GM23248 (cell line): ENCODE measurements around the gene SBF2. TPM values are rescaled to one million over a fixed set of nuclear protein-coding genes. Genes with fewer than 3 reads are reported as not detected.
"Not testable (repeated sequence)": the region's sequence is repeated elsewhere in the genome, so short reads cannot be mapped to it uniquely, and the experiment has no call there.

Source experiments
- DNase-seq: peaks from one replicate; pipeline ENCODE4 v3.0.0-alpha.2; 2015
- H2AFZ ChIP-seq: fragments of 200-600 bp; sonication (generic); 2 replicates; pipeline ENCODE4 v1.6.1; 2016; ENCODE audit warnings: antibody characterized with exemption
- H3F3A ChIP-seq: fragments of 200-600 bp; sonication (generic); 2 replicates; pipeline ENCODE4 v1.6.1; 2016; ENCODE audit warnings: mild to moderate bottlenecking, antibody characterized with exemption, mixed run types; ENCODE audit not compliant: insufficient read depth
- H3K27ac ChIP-seq: fragments of 200-600 bp; sonication (generic); 2 replicates; pipeline ENCODE4 v1.5.1; 2016; ENCODE audit warnings: mild to moderate bottlenecking
- H3K27me3 ChIP-seq: fragments of 200-600 bp; sonication (generic); replicated peaks from 2 replicates; pipeline ENCODE4 v1.6.1; 2016; ENCODE audit warnings: mild to moderate bottlenecking; ENCODE audit not compliant: insufficient read depth
- H3K36me3 ChIP-seq: fragments of 200-600 bp; sonication (generic); 2 replicates; pipeline ENCODE4 v1.6.1; 2016; ENCODE audit warnings: low read depth, mild to moderate bottlenecking
- H3K4me1 ChIP-seq: fragments of 200-600 bp; sonication (generic); 2 replicates; pipeline ENCODE4 v1.6.1; 2016; ENCODE audit warnings: mild to moderate bottlenecking; ENCODE audit not compliant: insufficient read depth
- H3K4me2 ChIP-seq: fragments of 200-600 bp; sonication (generic); one replicate; pipeline ENCODE4 v1.6.1; 2016; ENCODE audit warnings: mild to moderate bottlenecking; ENCODE audit not compliant: unreplicated experiment
- H3K4me3 ChIP-seq: fragments of 200-600 bp; sonication (generic); 2 replicates; pipeline ENCODE4 v1.5.1; 2016; ENCODE audit warnings: mild to moderate bottlenecking
- H3K79me2 ChIP-seq: fragments of 200-600 bp; sonication (generic); 2 replicates; pipeline ENCODE4 v1.6.1; 2016; ENCODE audit warnings: mild to moderate bottlenecking; ENCODE audit not compliant: insufficient read depth
- H3K9ac ChIP-seq: fragments of 200-600 bp; sonication (generic); 2 replicates; pipeline ENCODE4 v1.6.1; 2016; ENCODE audit warnings: mild to moderate bottlenecking
- H3K9me2 ChIP-seq: fragments of 200-600 bp; sonication (generic); 2 replicates; pipeline ENCODE4 v1.6.1; 2016; ENCODE audit warnings: mixed run types, mild to moderate bottlenecking, moderate library complexity; ENCODE audit not compliant: insufficient read depth
- H3K9me3 ChIP-seq: fragments of 200-600 bp; sonication (generic); one replicate; pipeline ENCODE4 v1.6.1; 2017; ENCODE audit warnings: low read depth
- H4K20me1 ChIP-seq: fragments of 200-600 bp; sonication (generic); 2 replicates; pipeline ENCODE4 v1.6.0; 2016; ENCODE audit not compliant: insufficient read depth
- EZH2 ChIP-seq: fragments of 200-600 bp; sonication (generic); IDR thresholded peaks from 2 replicates; pipeline ENCODE4 v1.6.1; 2018; ENCODE audit warnings: antibody characterized with exemption, mild to moderate bottlenecking; ENCODE audit not compliant: insufficient read depth, poor library complexity, severe bottlenecking
- EZH2phosphoT487 ChIP-seq: fragments of 200-600 bp; sonication (generic); IDR thresholded peaks from 2 replicates; pipeline ENCODE4 v1.6.1; 2018; ENCODE audit warnings: antibody characterized with exemption, moderate library complexity, mild to moderate bottlenecking, low read depth; ENCODE audit not compliant: insufficient read depth
- WGBS, 2 experiments: methylation state at CpG; one replicate each; pipeline ENCODE4 v1.1.6; 2015 to 2017; ENCODE audit warnings: low lambda C conversion rate in 2 of 2, low coverage in 1 of 2; ENCODE audit errors: missing lambda C conversion rate in 2 of 2; 5-methylcytosine and 5-hydroxymethylcytosine counted together
- in situ Hi-C: fragments of 300-500 bp; cut with MboI; formaldehyde crosslinking; loops from 2 replicates; pipeline ENCODE4 v1.15.0; 2020
- polyA plus RNA-seq: library from polyadenylated mRNA; unstranded; fragments of >200 nt; fragmentation: Nextera tagmentation; extraction: Ambion mirVana; gene quantifications from 2 replicates; pipeline ENCODE4 v1.2.1, GENCODE V29; 2016
- total RNA-seq: library from RNA; depleted of rRNA; stranded (reverse); fragments of >200 nt; shearing (Covaris generic); gene quantifications from 2 replicates; pipeline ENCODE4 v1.2.3, GENCODE V29; 2014

Gene SBF2
- total and polyA plus RNA-seq, 2 experiments from 2014 or later = 21.9 to 32.7 TPM

- no peaks in the 10 kb centered on the region for H4K20me1 ChIP-seq
- H2AFZ ChIP-seq = no peak overlapping the region
- H3K9ac ChIP-seq = no peak overlapping the region
- TF ChIP-seq EZH2 = no peak
- TF ChIP-seq EZH2phosphoT487 = no peak
- no peak overlapping the region for H3K4me3 ChIP-seq
- H3K9me2 ChIP-seq = no peaks in the 10 kb centered on the region
- no peaks in the 10 kb centered on the region for H3K27me3 ChIP-seq
- in situ Hi-C loops = no loop called here
- no peak overlapping the region for H3K4me2 ChIP-seq
- H3K27ac ChIP-seq = no peak overlapping the region
- WGBS, 2 experiments = 91 to 93% methylated on average over 7 of the region's 7 CpGs
- peaks cover 23% of the 10 kb centered on the region for H3K4me1 ChIP-seq
- H3K36me3 ChIP-seq = peaks cover 12% of the 10 kb centered on the region
- H3F3A ChIP-seq = peaks cover 37% of the 10 kb centered on the region
- no peaks in the 10 kb centered on the region for H3K9me3 ChIP-seq
- no peak for DNase-seq
- H3K79me2 ChIP-seq = peaks cover 7% of the 10 kb centered on the region; the same call in 1 of the 2 replicates
These were observed 346.7 kb downstream of the SBF2 start for GRCh38 chr11:9947231-9947864.

- peaks cover 30% of the 10 kb centered on the region for H3K4me1 ChIP-seq
- H3K4me3 ChIP-seq, H3K9me2 ChIP-seq, H3K9ac ChIP-seq, H2AFZ ChIP-seq, H3K79me2 ChIP-seq, H4K20me1 ChIP-seq, H3K9me3 ChIP-seq, H3K27me3 ChIP-seq, H3K4me2 ChIP-seq, in situ Hi-C loops: not testable (repeated sequence)
- peaks cover 12% of the 10 kb centered on the region for H3K36me3 ChIP-seq
- peaks cover 47% of the 10 kb centered on the region for H3F3A ChIP-seq
- 22 to 36% methylated on average over 1 of the region's 1 CpG for WGBS, 2 experiments
- peak; percentile 10 for DNase-seq
- peak overlapping the region; percentile 98; the same call in 1 of the 2 replicates for H3K27ac ChIP-seq
These were observed 348.3 kb downstream of the SBF2 start for GRCh38 chr11:9945680-9946079.

DNA sequence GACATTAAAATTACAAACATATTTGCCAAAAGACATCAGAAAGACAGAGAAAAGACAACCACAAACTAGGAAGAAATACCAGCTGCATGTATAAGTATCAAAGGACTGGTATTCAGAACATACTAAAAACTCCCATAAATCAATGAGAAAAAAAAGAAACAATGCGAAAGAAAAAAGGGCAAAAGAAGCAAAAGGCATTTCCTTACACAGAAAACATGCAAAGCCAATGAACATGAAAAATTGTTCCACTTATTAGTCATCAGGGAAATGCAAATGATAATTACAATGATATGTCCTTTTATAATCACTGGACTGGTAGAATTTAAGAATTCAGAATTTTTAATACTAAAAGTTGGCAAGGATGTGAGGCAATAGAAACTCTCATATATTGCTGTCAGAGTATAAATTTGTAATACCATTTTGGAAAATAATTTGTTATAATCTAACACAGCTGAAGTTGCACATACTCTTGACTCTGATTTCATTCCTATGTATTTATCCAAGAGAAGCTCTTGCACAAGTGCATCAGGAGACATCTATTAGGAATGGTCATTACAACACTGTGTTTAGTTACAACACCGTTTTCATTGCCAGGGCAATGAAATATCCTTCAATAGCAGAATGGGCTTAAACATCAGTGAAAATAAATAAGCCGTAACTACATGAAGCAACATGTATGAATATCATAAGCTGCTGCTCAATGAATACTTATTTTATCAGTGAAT, 350.5 kb downstream of the SBF2 start:
- WGBS, 2 experiments = 2% methylated on average over 3 of the region's 3 CpGs
- H3K4me3 ChIP-seq = peak overlapping the region; percentile 13; the same call in 1 of the 2 replicates
- in situ Hi-C loops = no loop called here
- no peak for TF ChIP-seq EZH2
- TF ChIP-seq EZH2phosphoT487 = peak; percentile 94
- H3K79me2 ChIP-seq = peaks cover 7% of the 10 kb centered on the region; the same call in 1 of the 2 replicates
- H3K4me1 ChIP-seq = peaks cover 30% of the 10 kb centered on the region
- no peaks in the 10 kb centered on the region for H3K9me2 ChIP-seq
- H3K27ac ChIP-seq = peak overlapping the region; percentile 98
- no peak overlapping the region for H2AFZ ChIP-seq
- H3K9ac ChIP-seq = peak overlapping the region; percentile 77
- peaks cover 12% of the 10 kb centered on the region for H3K36me3 ChIP-seq
- peak; percentile 97 for DNase-seq
- H3F3A ChIP-seq = peaks cover 47% of the 10 kb centered on the region
- no peaks in the 10 kb centered on the region for H4K20me1 ChIP-seq
- H3K4me2 ChIP-seq = peak overlapping the region; percentile 74
- no peaks in the 10 kb centered on the region for H3K27me3 ChIP-seq
- H3K9me3 ChIP-seq = no peaks in the 10 kb centered on the region

DNA sequence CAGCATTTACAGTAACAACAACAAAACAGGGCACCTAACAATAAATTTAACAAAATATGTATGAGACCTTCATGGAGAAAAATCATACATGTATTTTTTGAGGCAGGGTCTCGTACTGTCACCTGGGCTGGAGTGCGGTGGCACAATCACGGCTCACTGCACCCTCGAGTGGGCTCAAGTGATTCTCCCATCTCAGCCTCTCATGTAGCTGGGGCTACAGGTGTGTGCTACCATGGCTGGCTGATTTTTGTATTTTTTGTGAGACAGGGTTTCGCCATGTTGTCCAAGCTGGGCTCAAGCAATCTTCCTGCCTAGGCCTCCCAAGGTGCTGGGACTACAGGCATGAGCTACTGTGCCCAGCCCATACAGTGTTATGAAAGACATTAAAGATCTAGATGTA, 352.0 kb downstream of the SBF2 start:
- peaks cover 7% of the 10 kb centered on the region; the same call in 1 of the 2 replicates for H3K79me2 ChIP-seq
- H3K9me3 ChIP-seq = no peaks in the 10 kb centered on the region
- peaks cover 12% of the 10 kb centered on the region for H3K36me3 ChIP-seq
- H3K4me1 ChIP-seq = peaks cover 30% of the 10 kb centered on the region
- 95 to 99% methylated on average over 5 of the region's 5 CpGs for WGBS, 2 experiments
- no peak for TF ChIP-seq EZH2
- no peak for TF ChIP-seq EZH2phosphoT487
- in situ Hi-C loops = no loop called here
- H3K9ac ChIP-seq = peak overlapping the region; percentile 77; the same call in 1 of the 2 replicates
- H3F3A ChIP-seq = peaks cover 47% of the 10 kb centered on the region
- no peaks in the 10 kb centered on the region for H3K9me2 ChIP-seq
- no peak overlapping the region for H3K4me3 ChIP-seq
- no peak for DNase-seq
- no peak overlapping the region for H3K4me2 ChIP-seq
- peak overlapping the region; percentile 98 for H3K27ac ChIP-seq
- H4K20me1 ChIP-seq = no peaks in the 10 kb centered on the region
- no peaks in the 10 kb centered on the region for H3K27me3 ChIP-seq
- no peak overlapping the region for H2AFZ ChIP-seq

GRCh38 chr11:9939150-9939549, 354.9 kb downstream of the SBF2 start:
- H2AFZ ChIP-seq, H3K4me3 ChIP-seq, H3K9me2 ChIP-seq, DNase-seq, H3K9ac ChIP-seq, H4K20me1 ChIP-seq, H3K27ac ChIP-seq, H3K4me2 ChIP-seq, H3K9me3 ChIP-seq, H3K36me3 ChIP-seq, in situ Hi-C loops, H3K27me3 ChIP-seq, H3K79me2 ChIP-seq: not testable (repeated sequence)
- 88% methylated on average over 10 to 11 of the region's 11 CpGs for WGBS, 2 experiments
- peaks cover 27% of the 10 kb centered on the region for H3F3A ChIP-seq
- peaks cover 23% of the 10 kb centered on the region for H3K4me1 ChIP-seq
